ENCODE data around the gene NRN1. TPM values are rescaled to one million over a fixed set of nuclear protein-coding genes. Genes with fewer than 3 reads are reported as not detected.

Gene NRN1
- total and polyA plus RNA-seq, 10 of the 15 experiments (the other 5 are each of a cell fraction or from before 2014, with no cell fraction given) = 0.13 to 22.6 (median 0.23) TPM; not detected in 1

GRCh38 chr6:6007366-6008088 lies 802 bp upstream of the NRN1 start (continued):
- TF ChIP-seq ETV6 (conservative IDR thresholded peaks at IDR 0.05 in 1 of 2, IDR thresholded peaks at IDR 0.05 in 1 of 2; ENCODE audit: borderline replicate concordance in 1 of 2, low read depth in 1 of 2) = no peak
- TF ChIP-seq FOXM1 (IDR thresholded peaks at IDR 0.05; ENCODE audit: low read depth, low read length) = no peak
- no peak for TF ChIP-seq ATF3 (IDR thresholded peaks at IDR 0.05; ENCODE audit: borderline replicate concordance, extremely low read depth, low read depth, low read length)
- no peak for TF ChIP-seq ASH2L (IDR thresholded peaks at IDR 0.05; ENCODE audit: borderline replicate concordance, low read depth)
- TF ChIP-seq CHD2 (IDR thresholded peaks at IDR 0.05; ENCODE audit: borderline replicate concordance, low read depth, low read length) = no peak
- TF ChIP-seq TCF7 (IDR thresholded peaks at IDR 0.05; ENCODE audit: borderline replicate concordance) = no peak
- TF ChIP-seq SMARCA5 (IDR thresholded peaks at IDR 0.05) = 0 out of 2 replicates have a peak, but pooled peaks have one; percentile 58
- peak; percentile 54; the same call in 1 of the 2 replicates for TF ChIP-seq IKZF1 (conservative IDR thresholded peaks at IDR 0.05)
- no peak for TF ChIP-seq EED (IDR thresholded peaks at IDR 0.05; ENCODE audit: low read depth)
- no peak for TF ChIP-seq NFYB (IDR thresholded peaks at IDR 0.05; ENCODE audit: insufficient read depth, low read depth, low read length)
- no peak for TF ChIP-seq PML (IDR thresholded peaks at IDR 0.05; ENCODE audit: low read length)
- no peak for TF ChIP-seq MEF2A (IDR thresholded peaks at IDR 0.05; ENCODE audit: insufficient read depth, low read depth, low read length)
- TF ChIP-seq TCF3 (IDR thresholded peaks at IDR 0.05; ENCODE audit: borderline replicate concordance, insufficient read depth, low read depth, low read length) = no peak
- TF ChIP-seq NKRF (conservative IDR thresholded peaks at IDR 0.05) = peak; percentile 59
- TF ChIP-seq ZNF274 (IDR thresholded peaks at IDR 0.05; ENCODE audit: insufficient read depth, insufficient read length) = no peak
- no peak for TF ChIP-seq ATF2 (IDR thresholded peaks at IDR 0.05; ENCODE audit: low read length)
- TF ChIP-seq PAX5 (IDR thresholded peaks at IDR 0.05; ENCODE audit: borderline replicate concordance, low read depth, low read length) = no peak
- TF ChIP-seq NFIC (IDR thresholded peaks at IDR 0.05; ENCODE audit: low read depth, low read length) = no peak
- no peak for TF ChIP-seq MTA2 (IDR thresholded peaks at IDR 0.05; ENCODE audit: low read depth)
